ENCODE results near the gene IL11.
A peak's percentile ranks its signal among the peaks of the same experiment; 100 is the strongest.

The IL11 gene

DNA sequence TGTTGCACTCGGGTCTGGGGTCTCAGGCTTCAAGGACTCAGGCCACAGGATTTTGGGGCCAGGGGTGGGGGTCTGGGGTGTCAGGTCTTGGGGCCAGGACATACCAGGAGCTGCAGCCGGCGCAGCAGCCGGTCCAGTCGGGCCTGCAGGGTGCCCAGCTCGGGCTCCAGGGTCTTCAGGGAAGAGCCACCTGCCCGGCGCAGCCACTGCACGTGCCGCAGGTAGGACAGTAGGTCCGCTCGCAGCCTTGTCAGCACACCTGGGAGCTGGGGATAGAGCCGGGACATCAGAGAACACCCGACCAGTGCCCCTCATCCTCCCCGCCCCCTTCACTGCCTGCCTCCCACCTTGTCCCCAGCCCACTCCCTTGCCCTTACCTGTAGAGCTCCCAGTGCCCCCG lies 2.2 kb downstream of the IL11 start:
- H3K4me3 Mint-ChIP-seq, result no peak overlapping the region
- H3K4me1 Mint-ChIP-seq, result peaks cover 7% of the 10 kb centered on the region

DNA sequence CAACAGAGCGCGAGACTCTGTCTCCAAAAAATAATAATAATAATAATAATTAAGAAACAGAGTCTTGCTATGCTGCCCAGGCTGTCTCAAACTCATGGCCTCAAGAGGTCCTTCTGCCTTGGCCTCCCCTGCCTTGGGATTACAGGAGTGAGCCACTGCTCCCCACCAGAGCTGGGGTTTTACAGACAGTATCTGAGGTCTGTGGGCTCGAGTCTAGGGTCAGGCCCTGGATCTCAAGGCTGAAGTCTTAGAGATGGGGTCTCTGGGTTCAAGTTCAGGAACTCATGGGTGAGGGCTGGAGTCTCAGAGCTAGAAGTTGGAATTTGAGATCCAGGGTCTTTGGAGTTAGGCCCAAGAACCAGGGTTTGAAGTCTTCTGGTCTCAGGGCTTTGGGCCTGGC lies 3.5 kb downstream of the IL11 start:
- H3K4me3 Mint-ChIP-seq, result peak overlapping the region in 1 of 3 experiments; percentile 49
- H3K27me3 Mint-ChIP-seq (ENCODE audit: low read depth), result peaks cover 34% of the 10 kb centered on the region
- TF ChIP-seq, protein P1, sequence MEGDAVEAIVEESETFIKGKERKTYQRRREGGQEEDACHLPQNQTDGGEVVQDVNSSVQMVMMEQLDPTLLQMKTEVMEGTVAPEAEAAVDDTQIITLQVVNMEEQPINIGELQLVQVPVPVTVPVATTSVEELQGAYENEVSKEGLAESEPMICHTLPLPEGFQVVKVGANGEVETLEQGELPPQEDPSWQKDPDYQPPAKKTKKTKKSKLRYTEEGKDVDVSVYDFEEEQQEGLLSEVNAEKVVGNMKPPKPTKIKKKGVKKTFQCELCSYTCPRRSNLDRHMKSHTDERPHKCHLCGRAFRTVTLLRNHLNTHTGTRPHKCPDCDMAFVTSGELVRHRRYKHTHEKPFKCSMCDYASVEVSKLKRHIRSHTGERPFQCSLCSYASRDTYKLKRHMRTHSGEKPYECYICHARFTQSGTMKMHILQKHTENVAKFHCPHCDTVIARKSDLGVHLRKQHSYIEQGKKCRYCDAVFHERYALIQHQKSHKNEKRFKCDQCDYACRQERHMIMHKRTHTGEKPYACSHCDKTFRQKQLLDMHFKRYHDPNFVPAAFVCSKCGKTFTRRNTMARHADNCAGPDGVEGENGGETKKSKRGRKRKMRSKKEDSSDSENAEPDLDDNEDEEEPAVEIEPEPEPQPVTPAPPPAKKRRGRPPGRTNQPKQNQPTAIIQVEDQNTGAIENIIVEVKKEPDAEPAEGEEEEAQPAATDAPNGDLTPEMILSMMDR (IDR thresholded peaks at IDR 0.05; ENCODE audit: unreplicated experiment in 3 of 3), result no peak
- no peaks in the 10 kb centered on the region for H3K36me3 Mint-ChIP-seq (ENCODE audit: low read depth)
- peaks cover 7% of the 10 kb centered on the region for H3K4me1 Mint-ChIP-seq
- H3K27ac Mint-ChIP-seq, result no peak overlapping the region
- H3K9me3 Mint-ChIP-seq, result no peaks in the 10 kb centered on the region

More for the DNA sequence above, 2.2 kb downstream of the IL11 start:
- Mint-ChIP-seq H3K27ac (no peak overlapping the region), H3K9me3 (no peaks in the 10 kb centered on the region), H3K27me3 (ENCODE audit: low read depth) (peaks cover 39% of the 10 kb centered on the region), H3K36me3 (ENCODE audit: low read depth) (no peaks in the 10 kb centered on the region)
- TF ChIP-seq, protein P1 (IDR thresholded peaks at IDR 0.05; ENCODE audit: unreplicated experiment in 3 of 3), result no peak

DNA sequence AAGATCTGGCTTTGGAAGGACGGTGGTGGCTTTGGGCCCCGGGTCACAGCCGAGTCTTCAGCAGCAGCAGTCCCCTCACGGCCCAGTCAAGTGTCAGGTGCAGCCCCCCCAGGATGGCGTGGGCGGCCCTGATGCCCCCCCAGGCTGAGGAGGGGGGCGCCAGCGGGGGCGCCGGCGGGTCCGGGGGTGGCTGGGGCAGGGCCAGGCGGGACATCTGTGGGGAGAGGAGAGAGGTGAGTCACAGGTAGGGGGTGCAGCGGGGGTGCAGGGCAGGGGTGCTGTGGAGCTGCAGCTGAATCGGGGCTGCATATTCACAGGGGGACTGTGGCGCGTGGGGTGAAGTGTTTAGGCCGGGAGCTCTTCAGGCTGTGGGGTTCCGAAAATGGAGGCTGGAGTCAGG lies 4.3 kb downstream of the IL11 start:
- TF ChIP-seq, protein P1 (IDR thresholded peaks at IDR 0.05; ENCODE audit: unreplicated experiment in 3 of 3), result no peak
- H3K9me3 Mint-ChIP-seq, result no peaks in the 10 kb centered on the region
- H3K4me3 Mint-ChIP-seq, result no peak overlapping the region
- H3K27me3 Mint-ChIP-seq (ENCODE audit: low read depth), result peaks cover 26% of the 10 kb centered on the region
- no peaks in the 10 kb centered on the region for H3K36me3 Mint-ChIP-seq (ENCODE audit: low read depth)
- no peak overlapping the region for H3K27ac Mint-ChIP-seq
- H3K4me1 Mint-ChIP-seq, result peaks cover 6% of the 10 kb centered on the region

DNA sequence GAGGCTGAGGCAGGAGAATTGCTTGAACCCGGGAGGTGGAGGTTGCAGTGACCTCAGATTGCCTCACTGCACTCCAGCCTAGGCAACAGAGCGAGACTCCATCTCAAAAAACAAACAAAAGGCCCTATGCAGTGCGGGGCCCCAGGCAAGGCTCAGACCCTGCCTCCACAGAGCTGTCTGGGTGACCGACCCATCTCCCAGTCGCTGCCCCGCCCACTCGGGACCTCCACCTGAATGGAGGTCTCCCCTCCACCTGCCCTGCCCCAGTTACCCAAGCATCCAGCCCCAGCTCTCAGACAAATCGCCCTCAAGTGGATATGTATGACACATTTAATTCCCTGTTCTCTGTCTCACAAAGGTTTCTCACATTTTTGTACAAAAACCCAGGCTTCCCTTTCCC lies 5.0 kb downstream of the IL11 start:
- TF ChIP-seq, protein P1 (IDR thresholded peaks at IDR 0.05; ENCODE audit: unreplicated experiment in 3 of 3), result no peak
- no peaks in the 10 kb centered on the region for H3K36me3 Mint-ChIP-seq (ENCODE audit: low read depth)
- H3K4me1 Mint-ChIP-seq, result no peaks in the 10 kb centered on the region
- H3K4me3 Mint-ChIP-seq, result no peak overlapping the region
- H3K27ac Mint-ChIP-seq, result no peak overlapping the region
- peaks cover 20% of the 10 kb centered on the region for H3K27me3 Mint-ChIP-seq (ENCODE audit: low read depth)
- no peaks in the 10 kb centered on the region for H3K9me3 Mint-ChIP-seq

DNA sequence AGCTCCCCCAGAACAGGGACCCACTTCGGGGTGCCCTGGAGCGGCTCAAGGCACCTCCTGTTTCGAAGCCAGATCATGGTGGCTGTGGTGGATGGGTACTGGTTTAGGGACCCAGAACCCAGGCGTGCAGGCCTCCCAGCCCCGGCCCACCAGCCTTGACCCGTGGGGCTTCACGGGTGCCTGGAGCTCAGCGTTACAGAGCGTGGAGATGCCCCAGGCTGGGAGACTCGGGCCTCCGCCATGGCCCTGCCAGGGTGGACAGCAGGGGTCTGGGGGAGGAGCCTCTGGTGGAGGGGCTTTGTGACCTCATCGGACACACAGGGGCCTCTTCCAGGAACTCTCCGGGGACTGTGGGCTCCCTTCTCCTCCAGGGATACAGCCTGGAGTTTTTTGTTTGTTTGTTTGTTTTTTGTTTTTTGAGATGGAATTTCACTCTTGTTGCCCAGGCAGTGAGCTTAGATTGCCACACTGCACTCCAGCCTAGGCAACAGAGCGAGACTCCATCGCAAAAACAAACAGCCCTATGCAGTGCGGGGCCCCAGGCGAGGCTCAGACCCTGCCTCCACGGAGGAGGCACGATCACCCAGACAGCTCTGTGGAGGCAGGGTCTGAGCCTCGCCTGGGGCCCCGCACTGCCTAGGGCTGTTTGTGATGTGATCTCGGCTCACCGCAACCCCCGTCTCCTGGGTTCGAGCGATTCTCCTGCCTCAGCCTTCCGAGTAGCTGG lies 7.1 kb downstream of the IL11 start, which contains the start of gene GARIN5B:
Gene GARIN5B, minus strand, starts transcription at position 271 of the 727 bp plus-strand sequence. Its CDS starts 194 bp downstream, at position 77.
- Mint-ChIP-seq H3K4me1 (no peaks in the 10 kb centered on the region), H3K9me3 (no peaks in the 10 kb centered on the region), H3K27me3 (ENCODE audit: low read depth) (peaks cover 16% of the 10 kb centered on the region), H3K36me3 (ENCODE audit: low read depth) (no peaks in the 10 kb centered on the region), H3K27ac (no peak within 1 kb of the TSS), H3K4me3 (no peak within 1 kb of the TSS)
- TF ChIP-seq, protein P1 (IDR thresholded peaks at IDR 0.05; ENCODE audit: unreplicated experiment in 3 of 3), result no peak

All from nephron (organoid).